Measurements from ENCODE around the gene ULBP3.

ULBP3 gene

DNA sequence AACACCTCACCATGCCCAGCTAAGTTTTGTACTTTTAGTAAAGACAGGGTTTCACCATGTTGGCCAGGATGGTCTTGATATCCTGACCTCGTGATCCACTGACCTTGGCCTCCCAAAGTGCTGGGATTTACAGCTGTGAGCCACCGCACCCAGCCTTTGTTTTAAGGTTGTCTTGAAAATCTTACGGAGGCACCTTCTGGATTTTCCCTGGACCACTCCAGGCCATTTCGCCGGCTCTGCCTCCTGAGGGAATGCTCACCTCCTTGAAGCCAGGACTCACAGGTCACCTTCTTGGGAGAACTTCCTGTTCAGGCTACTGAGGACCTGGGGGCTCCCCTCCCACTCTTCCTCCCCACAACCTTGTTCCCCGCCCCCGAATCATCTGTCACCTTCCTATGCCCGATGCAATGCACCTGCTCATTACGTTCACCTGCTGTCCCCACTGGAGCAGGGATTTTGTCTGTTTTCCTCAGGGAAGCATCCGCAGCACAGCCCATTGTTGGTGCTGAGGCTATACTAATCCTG lies 24.2 kb downstream of the ULBP3 start:
- H3K4me3 ChIP-seq (ENCODE audit: low read length), result no peak overlapping the region
- no peak overlapping the region for H3K27ac ChIP-seq (ENCODE audit: low read length)
- no peaks in the 10 kb centered on the region for H3K36me3 ChIP-seq (ENCODE audit: control insufficient read depth, insufficient read depth, low read length)
- no peak for DNase-seq (ENCODE audit: low read depth, low spot score)
- H3K4me1 ChIP-seq (ENCODE audit: control insufficient read depth, insufficient read depth, low read length), result no peaks in the 10 kb centered on the region
- WGBS (ENCODE audit: insufficient coverage, insufficient read length), result no CpG with 5 or more reads among the region's 10 CpGs
- no peaks in the 10 kb centered on the region for H3K27me3 ChIP-seq (ENCODE audit: control insufficient read depth, insufficient read depth, low read length)
- no peaks in the 10 kb centered on the region for H3K9me3 ChIP-seq (ENCODE audit: control insufficient read depth, insufficient read depth, low read length)

DNA sequence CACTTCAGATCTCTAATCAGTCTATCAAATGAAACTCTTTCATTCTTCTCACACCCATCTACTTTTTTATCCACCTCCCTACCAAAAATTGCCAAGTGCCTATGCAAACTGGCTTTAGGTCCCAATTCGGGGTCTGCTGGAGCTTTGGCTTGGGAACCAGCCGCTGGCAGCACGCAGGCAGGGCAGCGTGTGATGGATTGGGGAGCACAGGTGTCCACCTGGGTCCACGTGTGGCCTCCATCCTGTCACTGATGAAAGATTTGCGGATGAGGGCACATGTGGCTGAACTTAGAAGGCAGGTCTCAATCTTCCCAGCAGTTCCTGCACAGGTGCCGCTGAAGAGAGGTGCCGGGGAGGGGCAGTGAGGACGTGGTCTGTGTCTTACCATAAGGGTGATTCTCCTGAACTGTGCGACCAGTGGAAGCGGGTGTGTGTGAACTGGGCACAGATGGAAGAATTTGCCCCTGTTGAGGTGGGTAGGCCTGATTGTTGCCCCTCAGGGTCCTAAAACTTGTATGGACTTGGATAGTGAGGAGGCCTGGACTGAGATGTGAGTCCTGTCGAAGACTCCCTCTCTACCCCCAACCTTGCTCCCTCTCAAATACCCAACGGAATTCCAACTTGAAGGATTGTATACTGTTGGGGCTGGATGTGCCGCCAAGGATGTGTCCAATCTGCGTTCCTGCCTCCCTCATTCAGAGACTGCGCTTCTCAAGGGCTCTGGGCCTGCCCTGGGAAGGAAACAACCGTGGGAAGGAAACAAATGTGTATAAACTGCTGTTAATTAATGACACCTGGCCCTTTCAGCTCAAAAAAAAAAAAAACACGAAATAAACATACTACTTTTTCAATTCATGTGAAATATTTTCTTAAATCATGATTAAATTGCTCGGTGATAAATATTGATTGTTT lies 25.2 kb downstream of the ULBP3 start:
- Histone ChIP-seq H3K4me1 (ENCODE audit: control insufficient read depth, insufficient read depth, low read length) (no peaks in the 10 kb centered on the region), H3K4me3 (ENCODE audit: low read length) (no peak overlapping the region), H3K36me3 (ENCODE audit: control insufficient read depth, insufficient read depth, low read length) (no peaks in the 10 kb centered on the region), H3K27me3 (ENCODE audit: control insufficient read depth, insufficient read depth, low read length) (peaks cover 5% of the 10 kb centered on the region; the same call in 1 of the 2 replicates), H3K9me3 (ENCODE audit: control insufficient read depth, insufficient read depth, low read length) (no peaks in the 10 kb centered on the region), H3K27ac (ENCODE audit: low read length) (no peak overlapping the region)
- WGBS (ENCODE audit: insufficient coverage, insufficient read length), result no CpG with 5 or more reads among the region's 19 CpGs
- DNase-seq (ENCODE audit: low read depth, low spot score), result no peak

DNA sequence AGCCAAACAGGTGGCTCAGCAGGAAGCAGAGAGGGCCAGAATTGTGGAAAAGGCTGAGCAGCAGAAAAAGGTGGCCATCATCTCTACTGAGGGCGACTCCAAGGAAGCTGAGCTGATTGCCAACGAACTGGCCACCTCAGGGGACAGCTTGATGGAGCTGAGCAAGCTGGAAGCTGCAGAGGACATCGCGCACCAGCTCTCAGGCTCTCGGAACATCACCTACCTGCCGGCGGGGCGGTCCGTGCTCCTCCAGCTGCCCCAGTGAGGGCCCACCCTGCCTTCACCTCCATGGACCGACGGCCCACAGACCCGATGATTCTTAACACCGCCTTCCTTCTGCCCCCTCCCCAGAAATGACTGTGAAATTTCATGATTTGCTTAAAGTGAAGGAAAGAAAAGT lies 25.8 kb downstream of the ULBP3 start:
- H3K27me3 ChIP-seq (ENCODE audit: control insufficient read depth, insufficient read depth, low read length), result peaks cover 11% of the 10 kb centered on the region; the same call in 1 of the 2 replicates
- H3K36me3 ChIP-seq (ENCODE audit: control insufficient read depth, insufficient read depth, low read length), result no peaks in the 10 kb centered on the region
- H3K4me1 ChIP-seq (ENCODE audit: control insufficient read depth, insufficient read depth, low read length), result no peaks in the 10 kb centered on the region
- no CpG with 5 or more reads among the region's 13 CpGs for WGBS (ENCODE audit: insufficient coverage, insufficient read length)
- DNase-seq (ENCODE audit: low read depth, low spot score), result no peak
- H3K27ac ChIP-seq (ENCODE audit: low read length), result no peak overlapping the region
- no peak overlapping the region for H3K4me3 ChIP-seq (ENCODE audit: low read length)
- no peaks in the 10 kb centered on the region for H3K9me3 ChIP-seq (ENCODE audit: control insufficient read depth, insufficient read depth, low read length)

DNA sequence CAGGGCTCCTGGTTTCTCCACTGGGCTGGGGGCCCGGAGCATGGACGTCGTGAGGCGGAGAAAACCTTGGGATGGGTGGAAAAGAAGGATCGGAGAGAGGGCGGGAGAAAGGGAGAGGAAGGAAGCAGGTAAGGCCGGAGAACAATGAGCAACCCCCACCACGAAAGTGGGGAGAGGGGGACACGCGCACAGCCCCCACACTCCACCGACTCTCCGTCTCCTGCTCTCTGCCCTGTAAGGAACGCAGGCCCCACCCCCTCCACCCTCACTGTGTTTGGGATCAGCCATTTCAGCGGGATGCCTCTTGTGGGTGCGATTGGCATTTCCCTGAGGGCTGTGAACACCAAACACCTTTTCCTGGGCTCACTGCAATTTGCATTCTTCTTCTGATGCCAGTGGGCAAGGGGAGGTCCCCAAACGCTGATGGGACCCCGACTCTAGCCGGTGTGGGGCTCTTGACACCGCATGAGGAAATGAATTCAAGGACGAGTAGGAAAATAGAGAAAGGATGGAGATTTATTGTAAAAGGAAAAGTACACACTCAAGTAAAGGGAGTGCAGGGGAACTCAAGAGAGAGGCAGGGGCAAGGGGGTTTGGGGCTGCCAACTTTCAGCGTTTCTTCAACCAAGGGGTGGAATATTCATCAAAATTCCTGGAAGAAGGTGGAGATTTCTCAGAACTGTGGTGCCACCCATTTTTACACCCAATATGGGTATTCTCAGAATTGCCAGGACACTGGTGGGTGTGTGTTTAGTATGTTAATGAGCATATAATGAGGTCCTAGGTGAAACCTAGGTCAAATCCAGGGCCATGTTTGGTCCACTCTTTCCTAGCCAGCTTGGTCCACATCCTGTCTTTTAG lies 30.5 kb downstream of the ULBP3 start:
- DNase-seq (ENCODE audit: low read depth, low spot score), result no peak
- H3K4me3 ChIP-seq (ENCODE audit: low read length), result peak overlapping the region; percentile 9; the same call in 1 of the 2 replicates
- WGBS (ENCODE audit: insufficient coverage, insufficient read length), result no CpG with 5 or more reads among the region's 21 CpGs

DNA sequence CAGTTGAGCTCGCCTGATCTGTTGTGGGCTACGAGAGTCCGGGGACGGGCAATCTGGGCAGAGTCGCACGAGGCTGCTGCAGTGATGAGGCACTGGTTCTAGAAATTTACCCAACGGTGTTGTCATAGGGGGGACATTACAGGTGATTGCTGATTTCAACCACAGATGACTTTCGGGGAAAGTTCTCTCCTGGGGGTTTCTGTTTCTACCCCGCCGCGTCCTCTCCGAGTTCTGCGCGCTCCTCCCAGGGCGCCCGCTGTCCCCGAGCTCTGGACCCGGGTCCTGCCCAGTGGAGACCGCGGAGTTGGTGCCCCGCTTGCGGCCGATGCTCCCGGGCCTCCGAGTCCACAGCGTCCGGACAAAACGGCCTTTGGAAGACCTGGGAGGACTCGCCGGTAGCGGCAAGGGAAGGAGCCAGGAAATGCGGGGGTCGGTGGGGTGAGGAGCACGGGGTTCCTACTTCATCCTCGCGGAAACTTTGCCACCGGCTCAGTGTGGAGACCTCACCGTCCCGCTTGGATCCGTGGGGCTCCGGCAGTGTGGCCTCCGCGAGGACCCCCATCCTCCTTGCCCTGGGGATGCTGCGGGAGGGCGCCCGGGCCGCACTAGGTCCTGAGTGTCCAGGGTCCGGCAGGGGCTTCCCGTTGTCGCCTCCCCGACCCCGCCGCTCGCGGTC lies 31.3 kb downstream of the ULBP3 start:
- Histone ChIP-seq H3K36me3 (ENCODE audit: control insufficient read depth, insufficient read depth, low read length) (no peaks in the 10 kb centered on the region), H3K27me3 (ENCODE audit: control insufficient read depth, insufficient read depth, low read length) (peaks cover 44% of the 10 kb centered on the region), H3K27ac (ENCODE audit: low read length) (no peak overlapping the region), H3K4me3 (ENCODE audit: low read length) (peak overlapping the region; percentile 10; the same call in 1 of the 2 replicates), H3K9me3 (ENCODE audit: control insufficient read depth, insufficient read depth, low read length) (no peaks in the 10 kb centered on the region), H3K4me1 (ENCODE audit: control insufficient read depth, insufficient read depth, low read length) (no peaks in the 10 kb centered on the region)
- no CpG with 5 or more reads among the region's 55 CpGs for WGBS (ENCODE audit: insufficient coverage, insufficient read length)
- no peak for DNase-seq (ENCODE audit: low read depth, low spot score)

More for the DNA sequence above, 30.5 kb downstream of the ULBP3 start:
- H3K27ac ChIP-seq (ENCODE audit: low read length), result no peak overlapping the region
- peaks cover 44% of the 10 kb centered on the region for H3K27me3 ChIP-seq (ENCODE audit: control insufficient read depth, insufficient read depth, low read length)
- no peaks in the 10 kb centered on the region for H3K4me1 ChIP-seq (ENCODE audit: control insufficient read depth, insufficient read depth, low read length)
- H3K36me3 ChIP-seq (ENCODE audit: control insufficient read depth, insufficient read depth, low read length), result no peaks in the 10 kb centered on the region
- H3K9me3 ChIP-seq (ENCODE audit: control insufficient read depth, insufficient read depth, low read length), result no peaks in the 10 kb centered on the region

DNA sequence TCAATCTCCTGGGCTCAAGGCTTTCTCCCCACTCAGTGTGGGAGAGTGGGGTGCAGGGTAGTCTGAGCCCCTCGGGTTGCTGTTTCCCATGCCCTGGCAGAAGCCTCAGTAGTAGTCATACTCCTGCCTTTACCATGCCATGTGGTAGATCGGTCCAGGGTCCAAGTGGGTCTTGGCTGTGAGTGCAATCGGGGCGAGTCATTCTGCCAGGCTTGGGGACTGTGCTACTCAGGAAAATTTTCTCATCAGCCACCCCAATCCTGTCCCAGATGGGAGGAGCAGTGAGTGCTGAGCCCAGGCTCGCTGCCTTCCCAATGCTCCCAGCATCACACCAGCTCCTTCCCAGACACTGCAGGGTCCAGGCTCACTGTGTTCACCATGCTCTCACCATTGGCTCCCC lies 32.8 kb downstream of the ULBP3 start:
- peaks cover 44% of the 10 kb centered on the region for H3K27me3 ChIP-seq (ENCODE audit: control insufficient read depth, insufficient read depth, low read length)

DNA sequence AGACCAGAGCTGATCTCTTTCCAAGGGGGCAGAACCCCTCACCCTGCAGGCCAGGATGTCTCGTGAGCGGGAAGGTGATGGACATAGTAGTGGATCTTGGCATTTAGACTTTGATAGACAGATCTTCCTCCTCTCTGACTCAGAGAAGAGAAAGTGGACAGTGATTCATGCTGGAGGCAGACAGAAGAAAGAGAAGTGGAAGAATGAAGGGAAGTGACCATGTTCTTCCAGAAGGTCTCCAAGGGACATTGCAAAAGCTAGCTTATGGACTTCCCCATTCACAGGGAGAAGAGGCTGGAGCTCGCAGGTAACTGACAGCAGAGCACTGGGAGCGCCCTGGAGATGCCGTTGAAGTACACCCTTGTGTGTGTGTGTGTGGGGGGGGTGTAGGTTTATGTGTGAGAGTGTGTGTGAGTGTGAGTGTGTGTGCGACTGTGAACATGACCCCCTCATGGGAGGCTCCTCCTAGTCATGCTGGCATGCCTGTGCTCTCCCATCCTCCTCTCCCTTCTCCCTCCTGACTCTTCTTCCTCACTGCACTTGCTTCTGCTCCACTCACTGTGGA lies 35.6 kb downstream of the ULBP3 start:
- Histone ChIP-seq H3K4me1 (ENCODE audit: control insufficient read depth, insufficient read depth, low read length) (peaks cover 2% of the 10 kb centered on the region; the same call in 1 of the 2 replicates), H3K9me3 (ENCODE audit: control insufficient read depth, insufficient read depth, low read length) (no peaks in the 10 kb centered on the region), H3K36me3 (ENCODE audit: control insufficient read depth, insufficient read depth, low read length) (no peaks in the 10 kb centered on the region), H3K27ac (ENCODE audit: low read length) (no peak overlapping the region), H3K4me3 (ENCODE audit: low read length) (no peak overlapping the region), H3K27me3 (ENCODE audit: control insufficient read depth, insufficient read depth, low read length) (peaks cover 34% of the 10 kb centered on the region)
- no peak for DNase-seq (ENCODE audit: low read depth, low spot score)
- no CpG with 5 or more reads among the region's 6 CpGs for WGBS (ENCODE audit: insufficient coverage, insufficient read length)

More for the DNA sequence above, 32.8 kb downstream of the ULBP3 start:
- no peak overlapping the region for H3K4me3 ChIP-seq (ENCODE audit: low read length)
- no peak for DNase-seq (ENCODE audit: low read depth, low spot score)
- H3K27ac ChIP-seq (ENCODE audit: low read length), result no peak overlapping the region
- no peaks in the 10 kb centered on the region for H3K4me1 ChIP-seq (ENCODE audit: control insufficient read depth, insufficient read depth, low read length)
- no CpG with 5 or more reads among the region's 5 CpGs for WGBS (ENCODE audit: insufficient coverage, insufficient read length)
- H3K9me3 ChIP-seq (ENCODE audit: control insufficient read depth, insufficient read depth, low read length), result no peaks in the 10 kb centered on the region
- no peaks in the 10 kb centered on the region for H3K36me3 ChIP-seq (ENCODE audit: control insufficient read depth, insufficient read depth, low read length)

DNA sequence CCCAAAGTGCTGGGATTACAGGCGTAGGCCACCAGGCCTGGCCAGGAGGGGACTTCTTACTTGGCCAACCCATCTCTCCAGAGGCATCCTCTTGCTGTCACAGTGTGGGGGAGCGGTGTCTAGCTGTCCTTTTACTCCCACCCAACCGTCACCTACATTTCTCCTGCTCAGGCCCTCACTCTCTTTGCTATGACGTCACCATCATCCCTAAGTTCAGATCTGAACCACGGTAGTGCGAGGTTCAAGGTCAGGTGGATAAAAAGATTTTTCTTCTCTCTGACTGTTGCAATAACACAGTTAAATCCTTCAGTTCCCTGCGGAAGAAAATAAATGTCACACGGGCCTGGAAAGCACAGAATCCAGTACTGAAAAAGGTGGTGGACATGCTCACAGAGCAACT lies 36.3 kb downstream of the ULBP3 start:
- Histone ChIP-seq H3K9me3 (ENCODE audit: control insufficient read depth, insufficient read depth, low read length) (no peaks in the 10 kb centered on the region), H3K36me3 (ENCODE audit: control insufficient read depth, insufficient read depth, low read length) (no peaks in the 10 kb centered on the region), H3K27me3 (ENCODE audit: control insufficient read depth, insufficient read depth, low read length) (peaks cover 28% of the 10 kb centered on the region), H3K4me3 (ENCODE audit: low read length) (no peak overlapping the region), H3K4me1 (ENCODE audit: control insufficient read depth, insufficient read depth, low read length) (peaks cover 2% of the 10 kb centered on the region; the same call in 1 of the 2 replicates), H3K27ac (ENCODE audit: low read length) (no peak overlapping the region)
- WGBS (ENCODE audit: insufficient coverage, insufficient read length), result no CpG with 5 or more reads among the region's 8 CpGs
- no peak for DNase-seq (ENCODE audit: low read depth, low spot score)

DNA sequence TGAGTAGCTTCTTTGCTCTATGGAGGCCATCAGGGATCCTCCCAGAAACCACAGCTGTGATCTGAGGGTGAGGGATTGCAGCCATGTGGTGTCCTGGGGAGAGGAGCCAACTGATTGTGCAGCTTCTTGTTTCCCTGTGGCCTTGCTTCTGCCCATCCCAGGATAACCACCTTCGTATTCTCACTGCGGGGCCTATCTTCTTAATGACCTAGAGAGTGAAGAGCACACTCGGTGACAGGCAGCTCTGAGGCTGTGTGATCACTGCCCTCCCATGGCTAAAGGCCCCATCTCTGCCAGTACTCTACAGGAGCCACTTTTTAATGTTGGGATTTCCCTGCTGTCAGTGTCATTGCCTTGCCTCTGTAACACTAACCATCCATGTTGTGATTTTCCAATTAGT lies 38.3 kb downstream of the ULBP3 start:
- H3K4me3 ChIP-seq (ENCODE audit: low read length), result no peak overlapping the region
- no peaks in the 10 kb centered on the region for H3K36me3 ChIP-seq (ENCODE audit: control insufficient read depth, insufficient read depth, low read length)
- no peaks in the 10 kb centered on the region for H3K9me3 ChIP-seq (ENCODE audit: control insufficient read depth, insufficient read depth, low read length)
- DNase-seq (ENCODE audit: low read depth, low spot score), result no peak
- no peak overlapping the region for H3K27ac ChIP-seq (ENCODE audit: low read length)
- H3K4me1 ChIP-seq (ENCODE audit: control insufficient read depth, insufficient read depth, low read length), result peaks cover 2% of the 10 kb centered on the region; the same call in 1 of the 2 replicates
- WGBS (ENCODE audit: insufficient coverage, insufficient read length), result no CpG with 5 or more reads among the region's 3 CpGs
- H3K27me3 ChIP-seq (ENCODE audit: control insufficient read depth, insufficient read depth, low read length), result peaks cover 9% of the 10 kb centered on the region
